ENCODE results near the gene PSMB3.

PSMB3 gene

DNA sequence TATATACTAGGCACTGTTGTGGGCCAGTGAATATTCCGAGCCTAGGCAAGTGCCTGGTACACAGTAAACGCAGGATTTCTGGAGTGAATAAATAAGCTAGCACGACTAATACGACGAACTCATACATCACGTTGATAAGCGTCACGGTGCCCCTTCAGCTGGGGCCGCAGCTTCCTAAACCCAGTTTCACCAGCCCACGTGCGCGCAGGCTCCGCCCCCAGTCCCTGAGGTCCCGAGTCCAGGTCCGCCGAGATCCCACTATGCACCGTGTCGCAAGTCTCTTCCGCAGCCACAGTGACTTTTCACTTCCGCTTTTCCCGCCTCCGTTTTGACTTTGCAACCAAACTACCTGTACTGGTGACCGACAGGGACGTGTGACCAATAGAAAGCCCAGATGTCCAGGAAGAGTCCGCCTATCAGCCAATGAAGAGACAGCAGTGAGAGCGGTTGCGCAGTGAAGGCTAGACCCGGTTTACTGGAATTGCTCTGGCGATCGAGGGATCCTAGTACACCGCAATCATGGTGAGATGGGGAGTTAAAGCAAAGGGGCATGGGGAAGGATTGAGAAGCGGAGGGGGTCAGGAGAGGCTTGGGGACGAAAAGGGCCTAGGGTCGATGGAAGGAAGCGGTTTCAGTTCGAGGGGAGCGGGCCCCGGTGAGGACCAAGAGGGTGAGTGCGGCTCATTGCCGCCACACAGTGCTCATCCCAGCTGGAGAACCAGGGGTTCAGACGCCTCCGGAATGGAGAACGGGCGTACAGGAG lies at the start of gene PSMB3:
Gene PSMB3 (plus strand): TSS at position 434 of the 763 bp plus-strand sequence. CDS start 86 bp downstream, at position 520.
- peaks cover 3 to 10% of the 10 kb centered on the region in 2 donors for H3K27me3 ChIP-seq (ENCODE audit: control insufficient read depth in 1 of 2, insufficient read depth in 2 of 2, low read length in 2 of 2)
- H3K36me3 ChIP-seq (ENCODE audit: control insufficient read depth in 2 of 2, insufficient read depth in 2 of 2, low read length in 2 of 2) = peaks cover 7 to 8% of the 10 kb centered on the region in 2 donors
- H3K9me3 ChIP-seq (ENCODE audit: control insufficient read depth in 2 of 2, low read length in 2 of 2) = no peaks in the 10 kb centered on the region
- H3K27ac ChIP-seq (ENCODE audit: low read length) = peak within 1 kb of the TSS; percentile 85
- H3K4me1 ChIP-seq (ENCODE audit: control insufficient read depth, insufficient read depth, low read length) = peaks cover 44% of the 10 kb centered on the region
- peak within 1 kb of the TSS; percentile 89 to 99 for H3K4me3 ChIP-seq (ENCODE audit: low read length in 2 of 2)
- H3K9ac ChIP-seq (ENCODE audit: low read length in 2 of 2) = peak within 1 kb of the TSS; percentile 94 to 97

DNA sequence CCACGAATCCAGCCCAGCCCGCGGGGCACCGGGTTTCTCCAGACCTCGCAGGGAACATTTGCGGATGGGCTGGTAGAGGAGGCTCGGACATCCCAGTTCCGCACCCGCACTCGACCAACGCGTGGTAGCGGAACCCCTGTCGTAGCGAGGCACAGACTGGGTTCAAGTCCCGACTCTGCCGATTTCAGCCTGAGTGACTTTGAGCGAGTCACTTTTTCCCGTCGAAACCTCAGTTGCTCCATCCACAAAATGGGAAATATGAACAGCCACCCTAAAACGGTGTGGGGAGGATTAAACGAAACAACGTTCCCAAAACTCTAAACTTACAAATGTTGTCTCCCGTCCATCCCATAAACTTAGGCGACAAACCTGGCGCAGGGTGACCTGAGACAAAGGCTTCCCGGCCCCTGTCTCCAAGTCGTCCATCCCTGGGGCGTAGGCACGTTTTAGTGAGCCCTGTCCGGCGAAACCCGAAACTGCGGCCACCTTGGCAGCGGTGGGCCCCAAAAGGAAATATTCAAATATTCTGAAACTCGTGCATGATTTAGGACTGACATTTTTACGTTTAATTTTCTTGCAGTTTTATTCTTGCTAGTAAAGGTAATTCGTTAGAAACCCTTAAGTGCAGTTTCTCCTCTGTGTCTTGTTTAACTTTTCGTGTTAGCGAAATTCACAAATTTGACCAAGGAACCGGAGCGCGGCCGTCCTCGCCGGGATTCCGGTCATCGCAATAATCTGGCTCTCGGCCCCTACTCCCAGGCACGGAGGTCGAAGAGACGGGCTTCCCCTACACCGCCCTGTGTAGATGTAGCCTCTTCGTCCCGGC lies 49.4 kb upstream of the PSMB3 start:
- H3K27ac ChIP-seq (ENCODE audit: low read length) = peak overlapping the region; percentile 97

DNA sequence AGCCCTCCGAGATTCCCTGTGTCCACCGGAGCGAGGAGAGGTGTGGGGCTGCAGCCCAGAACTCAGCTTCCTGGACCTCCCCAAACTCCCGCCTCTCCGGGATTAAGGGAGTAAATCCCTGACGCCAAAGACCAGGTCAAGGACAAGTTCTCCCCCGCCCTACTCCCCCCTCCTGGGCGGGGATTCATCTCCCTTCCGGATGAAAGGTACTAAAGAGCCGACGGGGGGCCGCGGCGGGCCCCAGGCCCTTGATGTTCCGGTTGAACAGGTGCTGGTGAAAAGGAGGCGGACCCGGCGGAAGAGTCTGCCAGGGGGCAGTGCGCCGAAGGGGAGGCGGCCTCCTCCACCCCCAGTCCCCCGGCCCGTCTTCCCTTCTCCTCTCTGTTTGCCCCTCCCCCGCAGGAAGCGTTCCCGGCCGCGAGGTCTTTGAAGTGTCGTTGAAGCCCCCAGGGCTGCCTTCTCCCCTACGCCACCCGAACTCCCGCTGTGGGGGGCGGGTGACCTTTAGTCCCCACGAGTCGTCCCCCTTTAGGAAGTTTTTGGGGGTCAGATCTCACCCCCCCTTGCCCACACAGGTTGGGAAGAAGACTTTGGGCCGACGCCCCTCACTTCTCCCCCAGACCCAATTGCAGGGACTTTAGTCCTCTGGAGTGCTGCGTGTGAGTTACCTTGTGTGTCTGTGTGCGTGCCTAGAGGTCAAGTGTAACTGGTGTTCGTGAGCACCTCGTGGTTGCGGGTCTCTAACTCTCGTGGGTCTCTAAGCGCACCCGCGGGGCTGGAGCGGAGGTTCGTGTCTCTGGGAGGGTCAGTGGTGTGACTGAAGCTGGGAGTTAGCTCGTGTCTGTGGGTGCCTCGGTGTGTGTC lies 48.6 kb upstream of the PSMB3 start:
- Histone ChIP-seq H3K9me3 (ENCODE audit: control insufficient read depth in 2 of 2, low read length in 2 of 2) (no peaks in the 10 kb centered on the region), H3K27ac (ENCODE audit: low read length) (peak overlapping the region; percentile 97), H3K9ac (ENCODE audit: low read length in 2 of 2) (peak overlapping the region; percentile 91 to 93), H3K36me3 (ENCODE audit: control insufficient read depth in 2 of 2, insufficient read depth in 2 of 2, low read length in 2 of 2) (peaks cover 6 to 9% of the 10 kb centered on the region in 2 donors), H3K4me1 (ENCODE audit: control insufficient read depth, insufficient read depth, low read length) (peaks cover 52% of the 10 kb centered on the region), H3K27me3 (ENCODE audit: control insufficient read depth in 1 of 2, insufficient read depth in 2 of 2, low read length in 2 of 2) (no peaks in the 10 kb centered on the region), H3K4me3 (ENCODE audit: low read length in 2 of 2) (peak overlapping the region; percentile 90 to 92)

More for the DNA sequence above, 49.4 kb upstream of the PSMB3 start:
- Histone ChIP-seq H3K9ac (ENCODE audit: low read length in 2 of 2) (peak overlapping the region; percentile 91 to 93), H3K4me3 (ENCODE audit: low read length in 2 of 2) (peak overlapping the region; percentile 90 to 92), H3K27me3 (ENCODE audit: control insufficient read depth in 1 of 2, insufficient read depth in 2 of 2, low read length in 2 of 2) (no peaks in the 10 kb centered on the region), H3K9me3 (ENCODE audit: control insufficient read depth in 2 of 2, low read length in 2 of 2) (no peaks in the 10 kb centered on the region), H3K4me1 (ENCODE audit: control insufficient read depth, insufficient read depth, low read length) (peaks cover 52% of the 10 kb centered on the region), H3K36me3 (ENCODE audit: control insufficient read depth in 2 of 2, insufficient read depth in 2 of 2, low read length in 2 of 2) (peaks cover 4 to 9% of the 10 kb centered on the region in 2 donors)

DNA sequence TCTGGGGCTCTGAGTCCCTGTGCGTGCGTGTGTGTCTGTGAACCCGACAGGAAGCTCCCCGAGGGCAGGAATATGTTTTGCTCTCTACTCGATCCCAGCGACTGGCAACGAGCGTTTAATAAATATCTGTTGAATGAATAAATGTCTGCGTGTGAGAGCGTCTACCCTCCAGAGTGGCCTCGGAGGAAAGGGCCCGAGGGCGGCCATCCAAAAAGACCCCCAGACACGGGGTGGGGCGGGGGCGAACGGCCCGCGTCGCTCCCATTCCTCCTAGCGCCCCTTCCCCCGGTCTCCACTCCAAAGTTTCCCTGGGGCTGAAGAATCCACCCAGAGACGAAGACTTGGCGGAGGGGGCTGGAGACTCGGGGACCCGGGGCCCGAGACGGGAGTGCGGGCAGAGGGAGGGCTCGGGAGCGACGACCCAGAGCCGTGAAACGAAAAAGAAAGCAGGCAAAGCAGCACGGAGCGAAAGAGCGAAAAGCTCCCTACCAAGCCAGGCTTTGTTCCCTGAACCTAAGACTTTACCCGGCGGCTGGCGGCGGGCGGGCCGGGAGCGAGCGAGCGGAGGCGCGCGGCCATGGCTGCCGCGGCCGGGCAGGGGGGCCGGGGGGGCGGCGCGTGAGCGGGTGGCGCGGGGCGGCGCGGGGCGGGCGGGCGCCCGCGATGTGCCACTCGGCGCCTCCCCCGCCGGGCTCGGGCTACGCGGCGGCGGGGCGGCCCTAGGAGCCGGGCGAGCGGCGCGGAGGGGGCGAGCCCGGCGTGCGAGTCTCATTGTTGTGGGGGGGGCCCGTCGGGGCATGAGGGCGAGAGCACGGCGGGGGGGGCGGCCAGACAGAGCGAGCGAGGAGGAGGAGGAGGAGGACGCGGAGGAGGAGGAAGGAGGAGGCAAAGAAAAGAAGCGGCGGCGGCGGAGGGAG lies 47.7 kb upstream of the PSMB3 start, which contains the start of gene MLLT6:
Gene MLLT6 (plus strand): TSS at position 668 of the 917 bp plus-strand sequence. CDS start 360 bp downstream, outside the sequence.
- peak within 1 kb of the TSS; percentile 90 to 92 for H3K4me3 ChIP-seq (ENCODE audit: low read length in 2 of 2)
- peaks cover 11 to 15% of the 10 kb centered on the region in 2 donors for H3K36me3 ChIP-seq (ENCODE audit: control insufficient read depth in 2 of 2, insufficient read depth in 2 of 2, low read length in 2 of 2)
- peak within 1 kb of the TSS; percentile 97 for H3K27ac ChIP-seq (ENCODE audit: low read length)
- peaks cover 52% of the 10 kb centered on the region for H3K4me1 ChIP-seq (ENCODE audit: control insufficient read depth, insufficient read depth, low read length)
- no peaks in the 10 kb centered on the region for H3K9me3 ChIP-seq (ENCODE audit: control insufficient read depth in 2 of 2, low read length in 2 of 2)
- no peaks in the 10 kb centered on the region for H3K27me3 ChIP-seq (ENCODE audit: control insufficient read depth in 1 of 2, insufficient read depth in 2 of 2, low read length in 2 of 2)
- H3K9ac ChIP-seq (ENCODE audit: low read length in 2 of 2) = peak within 1 kb of the TSS; percentile 91 to 93

DNA sequence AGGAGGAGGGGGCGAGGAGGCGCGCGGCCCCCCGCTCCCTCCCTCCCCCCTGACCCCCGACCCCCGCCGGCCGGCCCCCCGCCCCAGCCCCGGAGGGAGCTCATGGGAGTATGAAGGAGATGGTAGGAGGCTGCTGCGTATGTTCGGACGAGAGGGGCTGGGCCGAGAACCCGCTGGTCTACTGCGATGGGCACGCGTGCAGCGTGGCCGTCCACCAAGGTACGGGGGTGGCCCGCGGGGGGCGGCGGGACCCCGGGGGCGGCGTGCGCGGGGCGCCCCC lies 47.1 kb upstream of the PSMB3 start:
- Histone ChIP-seq H3K27me3 (ENCODE audit: control insufficient read depth in 1 of 2, insufficient read depth in 2 of 2, low read length in 2 of 2) (no peaks in the 10 kb centered on the region), H3K4me3 (ENCODE audit: low read length in 2 of 2) (peak overlapping the region; percentile 83 to 86), H3K9me3 (ENCODE audit: control insufficient read depth in 2 of 2, low read length in 2 of 2) (no peaks in the 10 kb centered on the region), H3K36me3 (ENCODE audit: control insufficient read depth in 2 of 2, insufficient read depth in 2 of 2, low read length in 2 of 2) (peaks cover 14 to 21% of the 10 kb centered on the region in 2 donors), H3K9ac (ENCODE audit: low read length in 2 of 2) (peak overlapping the region in 1 of 2 donors; percentile 80), H3K27ac (ENCODE audit: low read length) (peak overlapping the region; percentile 69), H3K4me1 (ENCODE audit: control insufficient read depth, insufficient read depth, low read length) (peaks cover 52% of the 10 kb centered on the region)

DNA sequence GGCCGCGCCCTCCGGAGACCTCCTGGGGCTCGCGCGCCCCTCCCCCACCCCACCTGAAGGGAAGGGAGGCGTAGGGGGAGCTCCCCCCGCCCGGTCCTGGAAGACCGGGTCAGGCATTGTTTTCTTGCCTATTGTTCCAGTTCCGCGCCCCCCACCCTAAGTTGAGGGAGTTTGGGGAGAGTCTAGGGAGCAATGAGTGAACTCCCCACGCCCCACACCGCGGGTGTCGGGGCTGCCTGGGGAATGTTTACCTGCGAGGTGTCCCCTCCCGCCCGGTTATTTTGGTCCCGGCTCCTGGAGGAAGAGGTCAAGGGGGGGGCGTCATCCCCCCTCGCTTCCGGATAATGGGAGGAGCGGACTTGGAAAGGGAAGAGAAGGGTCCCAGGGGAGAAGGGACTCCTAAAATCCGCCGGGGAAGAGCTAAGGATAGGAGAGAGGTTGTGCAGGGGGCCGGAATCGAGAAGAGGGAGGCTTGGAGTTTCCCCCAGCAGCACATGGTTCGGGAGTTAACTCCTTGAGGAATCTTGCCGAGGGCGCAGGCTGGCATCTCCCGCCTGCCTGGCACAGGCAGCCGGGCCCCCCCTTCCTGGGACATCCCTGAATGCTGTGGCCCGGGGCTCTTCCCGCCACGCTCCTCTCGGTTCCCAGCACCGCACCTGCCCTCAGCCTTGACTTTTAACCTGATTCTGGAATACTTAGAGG lies 46.6 kb upstream of the PSMB3 start:
- peaks cover 50% of the 10 kb centered on the region for H3K4me1 ChIP-seq (ENCODE audit: control insufficient read depth, insufficient read depth, low read length)
- peak overlapping the region; percentile 55 to 80 for H3K9ac ChIP-seq (ENCODE audit: low read length in 2 of 2)
- no peaks in the 10 kb centered on the region for H3K27me3 ChIP-seq (ENCODE audit: control insufficient read depth in 1 of 2, insufficient read depth in 2 of 2, low read length in 2 of 2)

DNA sequence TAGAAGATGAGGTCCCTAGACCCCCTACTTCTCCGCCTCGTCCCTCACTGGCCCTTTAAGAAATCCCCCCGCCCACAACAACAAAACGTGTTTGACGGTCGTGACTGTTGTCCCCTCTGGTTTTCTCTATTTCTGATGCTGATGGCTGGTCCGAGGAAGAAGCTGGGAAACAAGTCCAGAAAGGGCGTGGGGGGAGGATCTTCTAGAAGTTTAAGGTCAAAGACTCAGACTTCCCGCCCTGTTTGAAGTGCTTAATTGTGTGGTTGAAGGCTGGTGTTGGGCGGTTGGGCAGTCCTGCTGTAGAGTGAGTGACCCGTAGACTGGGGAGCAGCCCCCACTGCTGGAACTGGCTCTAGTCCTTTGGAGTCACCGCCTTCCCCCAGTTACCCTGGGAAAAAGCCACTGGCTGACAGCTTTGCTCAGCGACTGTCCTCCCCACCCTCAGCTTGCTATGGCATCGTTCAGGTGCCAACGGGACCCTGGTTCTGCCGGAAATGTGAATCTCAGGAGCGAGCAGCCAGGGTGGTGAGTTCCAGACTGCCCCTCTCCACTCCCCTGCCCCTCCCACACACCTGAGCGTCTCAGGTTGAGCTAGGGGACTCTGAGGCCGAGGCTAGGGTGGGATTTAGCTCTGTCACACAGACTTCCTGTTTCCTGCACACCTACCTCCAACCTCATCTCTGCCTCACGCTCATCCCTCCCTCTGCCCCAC lies 45.9 kb upstream of the PSMB3 start:
- H3K9me3 ChIP-seq (ENCODE audit: control insufficient read depth in 2 of 2, low read length in 2 of 2) = no peaks in the 10 kb centered on the region
- peaks cover 43% of the 10 kb centered on the region for H3K4me1 ChIP-seq (ENCODE audit: control insufficient read depth, insufficient read depth, low read length)
- peak overlapping the region; percentile 83 to 86 for H3K4me3 ChIP-seq (ENCODE audit: low read length in 2 of 2)
- no peaks in the 10 kb centered on the region for H3K27me3 ChIP-seq (ENCODE audit: control insufficient read depth in 1 of 2, insufficient read depth in 2 of 2, low read length in 2 of 2)
- peak overlapping the region; percentile 55 to 80 for H3K9ac ChIP-seq (ENCODE audit: low read length in 2 of 2)
- peak overlapping the region; percentile 69 for H3K27ac ChIP-seq (ENCODE audit: low read length)
- peaks cover 16 to 28% of the 10 kb centered on the region in 2 donors for H3K36me3 ChIP-seq (ENCODE audit: control insufficient read depth in 2 of 2, insufficient read depth in 2 of 2, low read length in 2 of 2)

More for the DNA sequence above, 46.6 kb upstream of the PSMB3 start:
- peaks cover 16 to 24% of the 10 kb centered on the region in 2 donors for H3K36me3 ChIP-seq (ENCODE audit: control insufficient read depth in 2 of 2, insufficient read depth in 2 of 2, low read length in 2 of 2)
- H3K4me3 ChIP-seq (ENCODE audit: low read length in 2 of 2) = peak overlapping the region; percentile 83 to 86
- peak overlapping the region; percentile 69 for H3K27ac ChIP-seq (ENCODE audit: low read length)
- H3K9me3 ChIP-seq (ENCODE audit: control insufficient read depth in 2 of 2, low read length in 2 of 2) = no peaks in the 10 kb centered on the region

DNA sequence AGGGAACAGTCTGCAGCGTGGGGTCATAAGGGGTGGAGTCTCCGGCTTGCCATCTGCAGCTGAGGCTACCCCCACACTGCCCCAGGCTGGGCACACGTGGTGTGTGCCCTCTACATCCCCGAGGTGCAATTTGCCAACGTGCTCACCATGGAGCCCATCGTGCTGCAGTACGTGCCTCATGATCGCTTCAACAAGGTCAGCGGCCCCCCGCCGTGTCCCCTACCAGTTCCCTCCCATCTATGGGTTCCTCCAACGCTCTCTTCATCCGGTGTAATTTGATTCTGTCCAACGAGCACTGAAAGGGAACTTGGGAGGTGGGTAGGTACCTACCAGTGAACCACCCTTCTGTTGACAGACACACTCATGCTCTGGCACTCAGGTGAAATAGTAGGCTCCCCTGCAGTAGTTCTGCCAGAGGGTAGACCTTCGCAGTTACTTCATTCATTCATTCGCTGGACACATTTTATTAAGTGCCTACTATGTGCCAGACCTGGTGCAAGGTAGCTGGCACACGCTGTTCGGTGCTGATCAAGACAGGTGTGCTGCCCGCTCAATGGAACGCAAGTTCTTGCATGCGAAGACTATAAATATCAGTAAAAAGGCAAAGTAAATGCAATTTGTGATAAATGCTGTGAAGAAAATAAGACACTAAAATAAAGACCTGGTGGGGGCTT lies 44.7 kb upstream of the PSMB3 start:
- Histone ChIP-seq H3K36me3 (ENCODE audit: control insufficient read depth in 2 of 2, insufficient read depth in 2 of 2, low read length in 2 of 2) (peaks cover 24 to 37% of the 10 kb centered on the region in 2 donors), H3K9me3 (ENCODE audit: control insufficient read depth in 2 of 2, low read length in 2 of 2) (no peaks in the 10 kb centered on the region), H3K4me3 (ENCODE audit: low read length in 2 of 2) (no peak overlapping the region), H3K27ac (ENCODE audit: low read length) (no peak overlapping the region), H3K9ac (ENCODE audit: low read length in 2 of 2) (no peak overlapping the region), H3K27me3 (ENCODE audit: control insufficient read depth in 1 of 2, insufficient read depth in 2 of 2, low read length in 2 of 2) (no peaks in the 10 kb centered on the region), H3K4me1 (ENCODE audit: control insufficient read depth, insufficient read depth, low read length) (peaks cover 34% of the 10 kb centered on the region)
